Endothelial cell of umbilical vein (primary cell): ENCODE data around the gene HNMT.

Experiments used
- CTCF ChIP-seq, 2 donors: IDR thresholded peaks; 1 replicate in 1 of 2; 2 replicates in 1 of 2; pipeline ENCODE4 v1.5.1; 2011; ENCODE audit warnings: low read length in 2 of 2, mild to moderate bottlenecking in 2 of 2, moderate library complexity in 2 of 2, control low read depth in 1 of 2, inconsistent platforms in 1 of 2, low read depth in 1 of 2; ENCODE audit not compliant: insufficient read depth in 1 of 2; ENCODE audit errors: extremely low read depth in 1 of 2
- EZH2 ChIP-seq: IDR thresholded peaks from 2 replicates; pipeline ENCODE4 v1.6.1; 2012; ENCODE audit warnings: borderline replicate concordance, low read depth, mild to moderate bottlenecking, moderate library complexity, low read length, inconsistent platforms; ENCODE audit not compliant: severe bottlenecking
- FOS ChIP-seq: IDR thresholded peaks from 2 replicates; pipeline ENCODE4 v1.6.1; 2011; ENCODE audit warnings: mild to moderate bottlenecking, low read length, moderate library complexity, borderline replicate concordance; ENCODE audit not compliant: insufficient read depth
- GATA2 ChIP-seq: IDR thresholded peaks from 2 replicates; pipeline ENCODE4 v1.7.0; 2011; ENCODE audit warnings: low read depth, mild to moderate bottlenecking, moderate library complexity, mixed read lengths, low read length; ENCODE audit not compliant: insufficient read length, insufficient read depth
- MAX ChIP-seq: IDR thresholded peaks from 2 replicates; pipeline ENCODE4 v1.6.1; 2011; ENCODE audit not compliant: insufficient read depth, insufficient read length
- POLR2A ChIP-seq: IDR thresholded peaks from 2 replicates; pipeline ENCODE4 v1.6.1; 2012; ENCODE audit warnings: low read depth, mild to moderate bottlenecking, control low read depth, low read length
- POLR2AphosphoS5 ChIP-seq: IDR thresholded peaks from 2 replicates; pipeline ENCODE4 v1.6.1; 2012; ENCODE audit warnings: low read depth, mild to moderate bottlenecking, control low read depth, low read length, moderate library complexity; ENCODE audit not compliant: insufficient read depth

GRCh38 chr2:137966043-137966442, 1.8 kb downstream of the HNMT start:
- no peak for TF ChIP-seq MAX
- no peak for TF ChIP-seq FOS
- TF ChIP-seq CTCF (IDR thresholded peaks at IDR 0.05; ENCODE audit: extremely low read depth in 1 of 2, insufficient read depth in 1 of 2, low read depth in 1 of 2, low read length in 2 of 2) = no peak
- TF ChIP-seq POLR2A = no peak
- no peak for TF ChIP-seq EZH2
- TF ChIP-seq POLR2AphosphoS5 = no peak
- TF ChIP-seq GATA2 = no peak
